HG02798 (cell line): ENCODE measurements around the gene OR10H4.
"Not testable (repeated sequence)": the region's sequence is repeated elsewhere in the genome, so short reads cannot be mapped to it uniquely, and the experiment has no call there.

Source experiments
- ATAC-seq: cut with Tn5 transposase; IDR thresholded peaks from one replicate; pipeline ENCODE4 v1.9.1; 2021; ENCODE audit warnings: mild to moderate bottlenecking; ENCODE audit not compliant: unreplicated experiment, poor library complexity

OR10H4 gene

GRCh38 chr19:15936950-15937349, 11.9 kb upstream of the OR10H4 start:
- no peak for ATAC-seq

GRCh38 chr19:15937771-15938170, 11.0 kb upstream of the OR10H4 start:
- no peak for ATAC-seq

GRCh38 chr19:15944401-15944800, 4.4 kb upstream of the OR10H4 start:
- no peak for ATAC-seq

- no peak for ATAC-seq
Measured at GRCh38 chr19:15945301-15945700, 3.5 kb upstream of the OR10H4 start.

- no peak for ATAC-seq
Measured at GRCh38 chr19:15954820-15955219, 6.0 kb downstream of the OR10H4 start.

- ATAC-seq = no peak
Measured at GRCh38 chr19:15962319-15962718, 13.5 kb downstream of the OR10H4 start.

GRCh38 chr19:15964231-15964630, 15.4 kb downstream of the OR10H4 start:
- ATAC-seq = no peak

- ATAC-seq = no peak
Measured at GRCh38 chr19:15971224-15971780, 22.5 kb downstream of the OR10H4 start.

- not testable (repeated sequence) for ATAC-seq
Measured at GRCh38 chr19:15972043-15972442, 23.2 kb downstream of the OR10H4 start.

GRCh38 chr19:15974856-15975255, 26.0 kb downstream of the OR10H4 start:
- no peak for ATAC-seq

GRCh38 chr19:15976836-15977689, 28.3 kb downstream of the OR10H4 start:
- no peak for ATAC-seq

- ATAC-seq = no peak
Measured at GRCh38 chr19:15977690-15978089, 28.9 kb downstream of the OR10H4 start.

GRCh38 chr19:15979293-15979692, 30.5 kb downstream of the OR10H4 start:
- ATAC-seq = no peak

GRCh38 chr19:15985831-15986230, 37.0 kb downstream of the OR10H4 start:
- ATAC-seq = not testable (repeated sequence)

GRCh38 chr19:15986701-15987100, 37.9 kb downstream of the OR10H4 start:
- no peak for ATAC-seq

- no peak for ATAC-seq
Measured at GRCh38 chr19:15989889-15990288, 41.1 kb downstream of the OR10H4 start.

- no peak for ATAC-seq
Measured at GRCh38 chr19:15991602-15992001, 42.8 kb downstream of the OR10H4 start.

GRCh38 chr19:15992014-15992413, 43.2 kb downstream of the OR10H4 start:
- ATAC-seq = no peak

- no peak for ATAC-seq
Measured at GRCh38 chr19:15995536-15995935, 46.7 kb downstream of the OR10H4 start.

- no peak for ATAC-seq
Measured at GRCh38 chr19:15998166-15998565, 49.4 kb downstream of the OR10H4 start.
